HepG2 (cell line): Measurements from ENCODE around the gene ZFP64. TPM values are rescaled to one million over a fixed set of nuclear protein-coding genes. Genes with fewer than 3 reads are reported as not detected.
A peak's percentile ranks its signal among the peaks of the same experiment; 100 is the strongest.

ENCODE experiments used
- ATF5 ChIP-seq: sonication (generic); formaldehyde crosslinking; IDR thresholded peaks from 2 replicates; pipeline ENCODE4 v1.4.0; 2020; ENCODE audit warnings: mild to moderate bottlenecking, low read depth, missing genetic modification reagents
- BCLAF1 ChIP-seq: fragments of 450-650 bp; IDR thresholded peaks from 2 replicates; pipeline ENCODE4 v1.6.1; 2017; ENCODE audit warnings: mild to moderate bottlenecking
- CEBPZ ChIP-seq: IDR thresholded peaks from 2 replicates; pipeline ENCODE4 v1.6.1; 2012; ENCODE audit warnings: low read length, improper control_type of control experiment
- MXI1 ChIP-seq: IDR thresholded peaks from 3 replicates; pipeline ENCODE4 v1.6.1; 2012; ENCODE audit warnings: low read depth, low read length, inconsistent platforms, borderline replicate concordance
- NR2F2 ChIP-seq: IDR thresholded peaks from 2 replicates; pipeline ENCODE4 v1.6.1; 2012; ENCODE audit warnings: low read depth, inconsistent platforms, borderline replicate concordance
- SIX4 ChIP-seq: sonication (generic); formaldehyde crosslinking; IDR thresholded peaks from 2 replicates; pipeline ENCODE4 v1.4.0; 2020; ENCODE audit warnings: missing genetic modification reagents
- SOX5 ChIP-seq: IDR thresholded peaks from 2 replicates; pipeline ENCODE4 v1.6.1; 2016; ENCODE audit warnings: borderline replicate concordance
- SP5 ChIP-seq: IDR thresholded peaks from 2 replicates; pipeline ENCODE4 v1.6.1; 2016; ENCODE audit warnings: low read depth, borderline replicate concordance
- ZIK1 ChIP-seq: sonication (generic); formaldehyde crosslinking; IDR thresholded peaks from 2 replicates; pipeline ENCODE4 v1.5.0; 2020; ENCODE audit warnings: mild to moderate bottlenecking, low read depth, missing genetic modification reagents, borderline replicate concordance
- ZNF224 ChIP-seq: sonication (generic); formaldehyde crosslinking; IDR thresholded peaks from 2 replicates; pipeline ENCODE4 v1.5.0; 2020; ENCODE audit warnings: mild to moderate bottlenecking, missing genetic modification reagents
- ZNF34 ChIP-seq: sonication (generic); formaldehyde crosslinking; IDR thresholded peaks from 2 replicates; pipeline ENCODE4 v1.4.0; 2020; ENCODE audit warnings: mild to moderate bottlenecking, missing genetic modification reagents, borderline replicate concordance
- ZNF546 ChIP-seq: sonication (generic); formaldehyde crosslinking; conservative IDR thresholded peaks from 2 replicates; pipeline ENCODE4 v1.8.1; 2023; ENCODE audit warnings: mild to moderate bottlenecking, missing genetic modification reagents
- ZNF691 ChIP-seq: sonication (generic); formaldehyde crosslinking; IDR thresholded peaks from 2 replicates; pipeline ENCODE4 v1.4.0; 2020; ENCODE audit warnings: missing genetic modification reagents, low read depth, mild to moderate bottlenecking, borderline replicate concordance
- ZNF772 ChIP-seq: sonication (generic); formaldehyde crosslinking; IDR thresholded peaks from 2 replicates; pipeline ENCODE4 v1.5.0; 2020; ENCODE audit warnings: mild to moderate bottlenecking, missing genetic modification reagents
- polyA plus RNA-seq, 8 experiments: library from polyadenylated mRNA; depleted of rRNA in 3 of 8; stranded (reverse) in 7 of 8; unstranded in 1 of 8; fragments of >200 nt; fragmentation: Illumina TruSeq in 4 of 8; extraction: Trizol in 4 of 8; gene quantifications; 2 replicates each; pipeline versions ENCODE4 v1.2.1 to v1.2.3, GENCODE V29; 2011 to 2016; ENCODE audit warnings: low read depth in 4 of 8, missing spikeins in 1 of 8, mixed read lengths in 1 of 8; ENCODE audit not compliant: insufficient read depth in 1 of 8
- total RNA-seq, 5 experiments: library from RNA; depleted of rRNA; stranded (reverse); fragments of >200 nt; fragmentation: Illumina TruSeq; extraction: Trizol; gene quantifications; 2 replicates each; pipeline ENCODE4 v1.2.3, GENCODE V29; 2016; ENCODE audit warnings: low read depth in 1 of 5
- TF ChIP-seq, protein P1 (sequence below): sonication (generic); formaldehyde crosslinking; IDR thresholded peaks from 2 replicates; pipeline ENCODE4 v1.5.0; 2020; ENCODE audit warnings: missing genetic modification reagents
- TF ChIP-seq, protein P2 (sequence below): sonication (generic); formaldehyde crosslinking; IDR thresholded peaks from 2 replicates; pipeline ENCODE4 v1.4.0; 2020; ENCODE audit warnings: mild to moderate bottlenecking, missing genetic modification reagents, borderline replicate concordance

The ZFP64 gene
- total and polyA plus RNA-seq, 2 of the 13 experiments (the other 11 are each of a cell fraction or from before 2014, with no cell fraction given), result 12.0 to 24.3 TPM

- TF ChIP-seq BCLAF1 (no peak), ZNF224 (CRISPR knock-in tag) (no peak), ATF5 (CRISPR knock-in tag) (no peak), ZNF546 (CRISPR knock-in tag) (no peak), ZNF772 (CRISPR knock-in tag) (no peak), SIX4 (CRISPR knock-in tag) (no peak), MXI1 (peak; percentile 34; the same call in 1 of the 3 replicates), CEBPZ (no peak), SOX5 (peak; percentile 91), ZNF691 (CRISPR knock-in tag) (no peak), ZNF34 (CRISPR knock-in tag) (no peak), NR2F2 (no peak), ZIK1 (CRISPR knock-in tag) (no peak), SP5 (peak; percentile 86)
- TF ChIP-seq, protein P1, sequence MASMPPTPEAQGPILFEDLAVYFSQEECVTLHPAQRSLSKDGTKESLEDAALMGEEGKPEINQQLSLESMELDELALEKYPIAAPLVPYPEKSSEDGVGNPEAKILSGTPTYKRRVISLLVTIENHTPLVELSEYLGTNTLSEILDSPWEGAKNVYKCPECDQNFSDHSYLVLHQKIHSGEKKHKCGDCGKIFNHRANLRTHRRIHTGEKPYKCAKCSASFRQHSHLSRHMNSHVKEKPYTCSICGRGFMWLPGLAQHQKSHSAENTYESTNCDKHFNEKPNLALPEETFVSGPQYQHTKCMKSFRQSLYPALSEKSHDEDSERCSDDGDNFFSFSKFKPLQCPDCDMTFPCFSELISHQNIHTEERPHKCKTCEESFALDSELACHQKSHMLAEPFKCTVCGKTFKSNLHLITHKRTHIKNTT, result no peak
- TF ChIP-seq, protein P2, sequence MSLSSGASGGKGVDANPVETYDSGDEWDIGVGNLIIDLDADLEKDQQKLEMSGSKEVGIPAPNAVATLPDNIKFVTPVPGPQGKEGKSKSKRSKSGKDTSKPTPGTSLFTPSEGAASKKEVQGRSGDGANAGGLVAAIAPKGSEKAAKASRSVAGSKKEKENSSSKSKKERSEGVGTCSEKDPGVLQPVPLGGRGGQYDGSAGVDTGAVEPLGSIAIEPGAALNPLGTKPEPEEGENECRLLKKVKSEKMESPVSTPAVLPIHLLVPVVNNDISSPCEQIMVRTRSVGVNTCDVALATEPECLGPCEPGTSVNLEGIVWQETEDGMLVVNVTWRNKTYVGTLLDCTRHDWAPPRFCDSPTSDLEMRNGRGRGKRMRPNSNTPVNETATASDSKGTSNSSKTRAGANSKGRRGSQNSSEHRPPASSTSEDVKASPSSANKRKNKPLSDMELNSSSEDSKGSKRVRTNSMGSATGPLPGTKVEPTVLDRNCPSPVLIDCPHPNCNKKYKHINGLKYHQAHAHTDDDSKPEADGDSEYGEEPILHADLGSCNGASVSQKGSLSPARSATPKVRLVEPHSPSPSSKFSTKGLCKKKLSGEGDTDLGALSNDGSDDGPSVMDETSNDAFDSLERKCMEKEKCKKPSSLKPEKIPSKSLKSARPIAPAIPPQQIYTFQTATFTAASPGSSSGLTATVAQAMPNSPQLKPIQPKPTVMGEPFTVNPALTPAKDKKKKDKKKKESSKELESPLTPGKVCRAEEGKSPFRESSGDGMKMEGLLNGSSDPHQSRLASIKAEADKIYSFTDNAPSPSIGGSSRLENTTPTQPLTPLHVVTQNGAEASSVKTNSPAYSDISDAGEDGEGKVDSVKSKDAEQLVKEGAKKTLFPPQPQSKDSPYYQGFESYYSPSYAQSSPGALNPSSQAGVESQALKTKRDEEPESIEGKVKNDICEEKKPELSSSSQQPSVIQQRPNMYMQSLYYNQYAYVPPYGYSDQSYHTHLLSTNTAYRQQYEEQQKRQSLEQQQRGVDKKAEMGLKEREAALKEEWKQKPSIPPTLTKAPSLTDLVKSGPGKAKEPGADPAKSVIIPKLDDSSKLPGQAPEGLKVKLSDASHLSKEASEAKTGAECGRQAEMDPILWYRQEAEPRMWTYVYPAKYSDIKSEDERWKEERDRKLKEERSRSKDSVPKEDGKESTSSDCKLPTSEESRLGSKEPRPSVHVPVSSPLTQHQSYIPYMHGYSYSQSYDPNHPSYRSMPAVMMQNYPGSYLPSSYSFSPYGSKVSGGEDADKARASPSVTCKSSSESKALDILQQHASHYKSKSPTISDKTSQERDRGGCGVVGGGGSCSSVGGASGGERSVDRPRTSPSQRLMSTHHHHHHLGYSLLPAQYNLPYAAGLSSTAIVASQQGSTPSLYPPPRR (CRISPR knock-in tag), result no peak; the same call in 1 of the 2 replicates
These were observed 39.7 kb upstream of the ZFP64 start (continued) for GRCh38 chr20:52231230-52231746.
